Glutamatergic neuron (in vitro differentiated cells): ENCODE data around the gene RAB1A. TPM values are rescaled to one million over a fixed set of nuclear protein-coding genes. Genes with fewer than 3 reads are reported as not detected.

Experiments
- DNase-seq: peaks from one replicate; pipeline ENCODE4 v3.0.0; 2022
- H3K27ac Mint-ChIP-seq: one replicate; pipeline ENCODE4 v1.8.0; 2020; ENCODE audit warnings: mild to moderate bottlenecking, mixed read lengths, inconsistent platforms; ENCODE audit not compliant: unreplicated experiment
- H3K27me3 Mint-ChIP-seq: one replicate; pipeline ENCODE4 v1.8.0; 2020; ENCODE audit warnings: mild to moderate bottlenecking, moderate library complexity, mixed read lengths, inconsistent platforms; ENCODE audit not compliant: unreplicated experiment
- H3K36me3 Mint-ChIP-seq: one replicate; pipeline ENCODE4 v1.8.0; 2020; ENCODE audit warnings: mild to moderate bottlenecking, mixed read lengths, inconsistent platforms; ENCODE audit not compliant: unreplicated experiment
- H3K4me1 Mint-ChIP-seq: one replicate; pipeline ENCODE4 v1.8.0; 2020; ENCODE audit warnings: mild to moderate bottlenecking, low read depth, mixed read lengths, inconsistent platforms; ENCODE audit not compliant: unreplicated experiment
- H3K4me3 Mint-ChIP-seq: one replicate; pipeline ENCODE4 v1.8.0; 2020; ENCODE audit warnings: mild to moderate bottlenecking, mixed read lengths, inconsistent platforms; ENCODE audit not compliant: unreplicated experiment
- H3K9me3 Mint-ChIP-seq: one replicate; pipeline ENCODE4 v1.8.0; 2020; ENCODE audit warnings: mild to moderate bottlenecking, moderate library complexity, mixed read lengths, inconsistent platforms; ENCODE audit not compliant: unreplicated experiment
- CTCF ChIP-seq: fragments of 200-600 bp; sonication (generic); IDR thresholded peaks from one replicate; pipeline ENCODE4 v1.5.0; 2021; ENCODE audit not compliant: partially characterized antibody, unreplicated experiment
- total RNA-seq: library from RNA; stranded (reverse); fragmentation: NEBNext Ultra II Directional; extraction: Animal tissue kit (Norgen Biotek cat#: 25700); gene quantifications from one replicate; pipeline ENCODE4 v1.2.1, GENCODE V29; 2021; ENCODE audit not compliant: unreplicated experiment

Gene RAB1A
- total RNA-seq, 1 donor from 2014 or later: 161 TPM

GRCh38 chr2:65057391-65058052 lies 72.4 kb downstream of the RAB1A start:
- H3K27me3 Mint-ChIP-seq: peaks cover 4% of the 10 kb centered on the region
- TF ChIP-seq CTCF: no peak
- peaks cover 30% of the 10 kb centered on the region for H3K4me1 Mint-ChIP-seq
- H3K36me3 Mint-ChIP-seq: no peaks in the 10 kb centered on the region
- no peak for DNase-seq
- peak overlapping the region; percentile 100 for H3K4me3 Mint-ChIP-seq
- H3K9me3 Mint-ChIP-seq: peaks cover 5% of the 10 kb centered on the region
- H3K27ac Mint-ChIP-seq: peak overlapping the region; percentile 99

- DNase-seq: no peak
- no peaks in the 10 kb centered on the region for H3K36me3 Mint-ChIP-seq
- peaks cover 5% of the 10 kb centered on the region for H3K9me3 Mint-ChIP-seq
- TF ChIP-seq CTCF: no peak
- H3K4me3 Mint-ChIP-seq: peak overlapping the region; percentile 100
- H3K27ac Mint-ChIP-seq: peak overlapping the region; percentile 99
- peaks cover 4% of the 10 kb centered on the region for H3K27me3 Mint-ChIP-seq
- H3K4me1 Mint-ChIP-seq: peaks cover 29% of the 10 kb centered on the region
Measured at GRCh38 chr2:65057054-65057375, 72.9 kb downstream of the RAB1A start.

GRCh38 chr2:65056215-65057053 lies 73.5 kb downstream of the RAB1A start, which contains the start of gene CEP68:
Gene CEP68 (plus strand): TSS chr2:65056416. CDS start chr2:65069445, 13,029 bp downstream.
- H3K36me3 Mint-ChIP-seq: no peaks in the 10 kb centered on the region
- H3K4me1 Mint-ChIP-seq: peaks cover 23% of the 10 kb centered on the region
- no peak for TF ChIP-seq CTCF

GRCh38 chr2:65055422-65056214 lies 74.3 kb downstream of the RAB1A start:
- peak overlapping the region; percentile 97 for H3K4me3 Mint-ChIP-seq
- peaks cover 21% of the 10 kb centered on the region for H3K4me1 Mint-ChIP-seq
- H3K36me3 Mint-ChIP-seq: no peaks in the 10 kb centered on the region
- H3K27me3 Mint-ChIP-seq: peaks cover 4% of the 10 kb centered on the region
- DNase-seq: peak; percentile 64
- peak overlapping the region; percentile 91 for H3K27ac Mint-ChIP-seq
- peaks cover 5% of the 10 kb centered on the region for H3K9me3 Mint-ChIP-seq
- no peak for TF ChIP-seq CTCF

More at GRCh38 chr2:65056215-65057053, 73.5 kb downstream of the RAB1A start, which contains the start of gene CEP68:
- peak within 1 kb of the TSS; percentile 99 for H3K27ac Mint-ChIP-seq
- peaks cover 5% of the 10 kb centered on the region for H3K9me3 Mint-ChIP-seq
- peaks cover 4% of the 10 kb centered on the region for H3K27me3 Mint-ChIP-seq
- H3K4me3 Mint-ChIP-seq: peak within 1 kb of the TSS; percentile 100
- peak; percentile 98 for DNase-seq
